GM23338 (cell line): ENCODE results near the gene PROX1. TPM values are rescaled to one million over a fixed set of nuclear protein-coding genes. Genes with fewer than 3 reads are reported as not detected.

Source experiments
- ATAC-seq: fragments of 200-7000 bp; cut with Tn5 transposase; 3 replicates; pipeline ENCODE4 v1.9.1; 2020
- DNase-seq: peaks from one replicate; pipeline ENCODE4 v3.0.0-alpha.2; 2015; ENCODE audit warnings: low spot score
- H2AFZ ChIP-seq: fragments of 200-600 bp; sonication (generic); 2 replicates; pipeline ENCODE4 v1.8.0; 2016; ENCODE audit warnings: antibody characterized with exemption, mild to moderate bottlenecking, moderate library complexity
- H3F3A ChIP-seq: fragments of 200-600 bp; sonication (generic); replicated peaks from 2 replicates; pipeline ENCODE4 v1.8.0; 2017; ENCODE audit warnings: antibody characterized with exemption, mixed run types, low read depth
- H3K27ac ChIP-seq: fragments of 200-600 bp; sonication (generic); 2 replicates; pipeline ENCODE4 v1.6.1; 2016; ENCODE audit warnings: low read depth
- H3K27me3 ChIP-seq: fragments of 200-600 bp; sonication (generic); 2 replicates; pipeline ENCODE4 v1.8.0; 2016; ENCODE audit warnings: mild to moderate bottlenecking, mixed run types, moderate library complexity; ENCODE audit not compliant: insufficient read depth
- H3K36me3 ChIP-seq: fragments of 200-600 bp; sonication (generic); 2 replicates; pipeline ENCODE4 v1.8.0; 2016; ENCODE audit warnings: mild to moderate bottlenecking; ENCODE audit not compliant: insufficient read depth
- H3K4me1 ChIP-seq: fragments of 200-600 bp; sonication (generic); 2 replicates; pipeline ENCODE4 v1.8.0; 2016; ENCODE audit warnings: mild to moderate bottlenecking, moderate library complexity; ENCODE audit not compliant: insufficient read depth
- H3K4me2 ChIP-seq: fragments of 200-600 bp; sonication (generic); 2 replicates; pipeline ENCODE4 v1.7.1; 2017; ENCODE audit warnings: mixed run types
- H3K4me3 ChIP-seq: fragments of 200-600 bp; sonication (generic); 2 replicates; pipeline ENCODE4 v1.6.1; 2016; ENCODE audit warnings: mixed run types
- H3K79me2 ChIP-seq: fragments of 200-600 bp; sonication (generic); replicated peaks from 2 replicates; pipeline ENCODE4 v1.8.0; 2017; ENCODE audit warnings: mild to moderate bottlenecking; ENCODE audit not compliant: insufficient read depth
- H3K9me2 ChIP-seq: fragments of 200-600 bp; sonication (generic); 2 replicates; pipeline ENCODE4 v1.8.0; 2017; ENCODE audit not compliant: insufficient read depth
- H4K20me1 ChIP-seq: fragments of 200-600 bp; sonication (generic); replicated peaks from 2 replicates; pipeline ENCODE4 v1.8.0; 2017; ENCODE audit warnings: mild to moderate bottlenecking; ENCODE audit not compliant: insufficient read depth
- H3K27ac Mint-ChIP-seq: 2 replicates; pipeline ENCODE4 v1.8.0; 2020; ENCODE audit warnings: inconsistent platforms, mild to moderate bottlenecking, moderate library complexity, mixed read lengths
- H3K27me3 Mint-ChIP-seq: 3 replicates; pipeline ENCODE4 v1.8.0; 2022; ENCODE audit warnings: low read depth, mild to moderate bottlenecking, moderate library complexity, mixed read lengths, inconsistent platforms; ENCODE audit not compliant: insufficient read depth, poor library complexity
- H3K36me3 Mint-ChIP-seq: 3 replicates; pipeline ENCODE4 v1.8.0; 2021; ENCODE audit warnings: low read depth, mild to moderate bottlenecking, inconsistent platforms, moderate library complexity, mixed read lengths
- H3K4me1 Mint-ChIP-seq: 3 replicates; pipeline ENCODE4 v1.8.0; 2020; ENCODE audit warnings: mild to moderate bottlenecking, inconsistent platforms, mixed read lengths
- H3K4me3 Mint-ChIP-seq: 3 replicates; pipeline ENCODE4 v1.8.0; 2021; ENCODE audit warnings: moderate library complexity, mild to moderate bottlenecking, inconsistent platforms, mixed read lengths
- H3K9me3 Mint-ChIP-seq: 3 replicates; pipeline ENCODE4 v1.8.0; 2020; ENCODE audit warnings: moderate library complexity, mild to moderate bottlenecking, inconsistent platforms, mixed read lengths
- CREB1 ChIP-seq: fragments of 250-450 bp; sonication (Bioruptor Pico); IDR thresholded peaks from 2 replicates; pipeline ENCODE4 v1.5.0; 2020; ENCODE audit warnings: low read depth, mild to moderate bottlenecking, moderate library complexity
- CTCF ChIP-seq, 2 experiments: fragments of 200-600 bp in 1 of 2; sonication (generic) in 1 of 2; conservative IDR thresholded peaks; 2 replicates each; pipeline versions ENCODE4 v1.5.1 to v1.6.1; 2016 to 2017; ENCODE audit warnings: antibody characterized with exemption in 2 of 2, low read depth in 2 of 2, mild to moderate bottlenecking in 2 of 2, moderate library complexity in 1 of 2
- ETS1 ChIP-seq: IDR thresholded peaks from 2 replicates; pipeline ENCODE4 v1.6.1; 2016; ENCODE audit warnings: antibody characterized with exemption
- EZH2 ChIP-seq: fragments of 200-600 bp; sonication (generic); IDR thresholded peaks from one replicate; pipeline ENCODE4 v1.8.0; 2017; ENCODE audit warnings: antibody characterized with exemption, mild to moderate bottlenecking, low read depth; ENCODE audit not compliant: unreplicated experiment
- EZH2phosphoT487 ChIP-seq: fragments of 200-600 bp; sonication (generic); IDR thresholded peaks from one replicate; pipeline ENCODE4 v1.8.1; 2018; ENCODE audit warnings: antibody characterized with exemption; ENCODE audit not compliant: unreplicated experiment
- POLR2AphosphoS5 ChIP-seq: IDR thresholded peaks from 2 replicates; pipeline ENCODE4 v1.6.1; 2016; ENCODE audit warnings: antibody characterized with exemption, low read depth
- REST ChIP-seq: IDR thresholded peaks from one replicate; pipeline ENCODE4 v1.6.1; 2018; ENCODE audit warnings: antibody characterized with exemption; ENCODE audit not compliant: unreplicated experiment
- STAT1 ChIP-seq: IDR thresholded peaks from one replicate; pipeline ENCODE4 v1.6.1; 2016; ENCODE audit warnings: antibody characterized with exemption; ENCODE audit not compliant: unreplicated experiment
- ZNF114 ChIP-seq: fragments of 250-450 bp; sonication (Bioruptor Pico); IDR thresholded peaks from 2 replicates; pipeline ENCODE4 v1.5.0; 2020; ENCODE audit warnings: mild to moderate bottlenecking, moderate library complexity
- ZNF331 ChIP-seq: fragments of 250-450 bp; sonication (Bioruptor Pico); IDR thresholded peaks from 2 replicates; pipeline ENCODE4 v1.5.0; 2020; ENCODE audit warnings: low read depth, mild to moderate bottlenecking, moderate library complexity
- ZNF462 ChIP-seq: fragments of 250-450 bp; sonication (Bioruptor Pico); IDR thresholded peaks from 2 replicates; pipeline ENCODE4 v1.5.0; 2020; ENCODE audit warnings: mild to moderate bottlenecking, moderate library complexity
- polyA plus RNA-seq: library from polyadenylated mRNA; unstranded; fragments of >200 nt; fragmentation: Nextera tagmentation; extraction: Ambion mirVana; gene quantifications from 2 replicates; pipeline ENCODE4 v1.2.1, GENCODE V29; 2016
- total RNA-seq: library from RNA; depleted of rRNA; stranded (reverse); fragments of >200 nt; shearing (Covaris generic); gene quantifications from 2 replicates; pipeline ENCODE4 v1.2.3, GENCODE V29; 2014

Gene PROX1
- total and polyA plus RNA-seq, 2 experiments from 2014 or later, result 0.49 to 0.66 TPM

GRCh38 chr1:213940947-213941346, 46.8 kb upstream of the PROX1 start (continued):
- TF ChIP-seq REST (no peak), ETS1 (no peak), POLR2AphosphoS5 (no peak), CTCF (conservative IDR thresholded peaks at IDR 0.05; ENCODE audit: low read depth in 2 of 2) (no peak), CREB1 (no peak), EZH2phosphoT487 (no peak), STAT1 (no peak), EZH2 (no peak)

- H3K27ac Mint-ChIP-seq, result no peak overlapping the region
- Histone ChIP-seq H4K20me1 (no peaks in the 10 kb centered on the region), H3K9me2 (no peaks in the 10 kb centered on the region), H3K27me3 (no peaks in the 10 kb centered on the region), H3F3A (no peaks in the 10 kb centered on the region), H3K4me2 (no peak overlapping the region), H3K27ac (no peak overlapping the region), H3K4me1 (peaks cover 7% of the 10 kb centered on the region), H2AFZ (no peak overlapping the region), H3K36me3 (no peaks in the 10 kb centered on the region), H3K79me2 (no peaks in the 10 kb centered on the region), H3K4me3 (no peak overlapping the region)
- no peaks in the 10 kb centered on the region for H3K9me3 Mint-ChIP-seq
- ATAC-seq, result no peak
- peaks cover 5% of the 10 kb centered on the region for H3K27me3 Mint-ChIP-seq
- no peak overlapping the region for H3K4me3 Mint-ChIP-seq
- no peak for DNase-seq
- peaks cover 8% of the 10 kb centered on the region; the same call in 2 of the 3 replicates for H3K4me1 Mint-ChIP-seq
- H3K36me3 Mint-ChIP-seq, result no peaks in the 10 kb centered on the region
- TF ChIP-seq CTCF (conservative IDR thresholded peaks at IDR 0.05; ENCODE audit: low read depth in 2 of 2) (no peak), ZNF462 (CRISPR knock-in tag) (no peak), ZNF331 (CRISPR knock-in tag) (no peak), EZH2phosphoT487 (no peak), ZNF114 (no peak)
Observed at GRCh38 chr1:213942061-213942460, 45.7 kb upstream of the PROX1 start.
